Measurements from ENCODE around the gene SPRY1.
A peak's percentile ranks its signal among the peaks of the same experiment; 100 is the strongest.

SPRY1 gene

GRCh38 chr4:123396307-123397143, at the start of gene SPRY1:
SPRY1 (plus strand) TSS chr4:123396795; CDS start chr4:123401592, 4,797 bp downstream.
- no peaks in the 10 kb centered on the region for H3K27me3 ChIP-seq (ENCODE audit: control insufficient read depth, insufficient read depth, low read length)
- no peaks in the 10 kb centered on the region for H3K36me3 ChIP-seq (ENCODE audit: control insufficient read depth, insufficient read depth, low read length)
- H3K4me3 ChIP-seq (ENCODE audit: low read length), result peak within 1 kb of the TSS; percentile 93
- peaks cover 6% of the 10 kb centered on the region for H3K4me1 ChIP-seq (ENCODE audit: control insufficient read depth, insufficient read depth, low read length)
- no peaks in the 10 kb centered on the region for H3K9me3 ChIP-seq (ENCODE audit: control insufficient read depth, low read length)
- peak within 1 kb of the TSS; percentile 99 for H3K9ac ChIP-seq (ENCODE audit: low read length)

GRCh38 chr4:123346951-123347350, 49.6 kb upstream of the SPRY1 start:
- Histone ChIP-seq H3K27me3 (ENCODE audit: control insufficient read depth, insufficient read depth, low read length) (no peaks in the 10 kb centered on the region), H3K9me3 (ENCODE audit: control insufficient read depth, low read length) (no peaks in the 10 kb centered on the region), H3K36me3 (ENCODE audit: control insufficient read depth, insufficient read depth, low read length) (no peaks in the 10 kb centered on the region), H3K9ac (ENCODE audit: low read length) (no peak overlapping the region), H3K4me1 (ENCODE audit: control insufficient read depth, insufficient read depth, low read length) (peaks cover 20% of the 10 kb centered on the region), H3K4me3 (ENCODE audit: low read length) (no peak overlapping the region)

GRCh38 chr4:123348946-123349345, 47.6 kb upstream of the SPRY1 start:
- no peak overlapping the region for H3K4me3 ChIP-seq (ENCODE audit: low read length)
- H3K36me3 ChIP-seq (ENCODE audit: control insufficient read depth, insufficient read depth, low read length), result no peaks in the 10 kb centered on the region
- no peaks in the 10 kb centered on the region for H3K9me3 ChIP-seq (ENCODE audit: control insufficient read depth, low read length)
- H3K27me3 ChIP-seq (ENCODE audit: control insufficient read depth, insufficient read depth, low read length), result no peaks in the 10 kb centered on the region
- peaks cover 20% of the 10 kb centered on the region for H3K4me1 ChIP-seq (ENCODE audit: control insufficient read depth, insufficient read depth, low read length)
- no peak overlapping the region for H3K9ac ChIP-seq (ENCODE audit: low read length)

GRCh38 chr4:123349421-123350190, 47.0 kb upstream of the SPRY1 start:
- Histone ChIP-seq H3K27me3 (ENCODE audit: control insufficient read depth, insufficient read depth, low read length) (no peaks in the 10 kb centered on the region), H3K4me3 (ENCODE audit: low read length) (no peak overlapping the region), H3K9me3 (ENCODE audit: control insufficient read depth, low read length) (no peaks in the 10 kb centered on the region), H3K4me1 (ENCODE audit: control insufficient read depth, insufficient read depth, low read length) (peaks cover 20% of the 10 kb centered on the region), H3K36me3 (ENCODE audit: control insufficient read depth, insufficient read depth, low read length) (no peaks in the 10 kb centered on the region), H3K9ac (ENCODE audit: low read length) (no peak overlapping the region)

- H3K9ac ChIP-seq (ENCODE audit: low read length), result no peak overlapping the region
- H3K4me1 ChIP-seq (ENCODE audit: control insufficient read depth, insufficient read depth, low read length), result peaks cover 18% of the 10 kb centered on the region
- H3K9me3 ChIP-seq (ENCODE audit: control insufficient read depth, low read length), result no peaks in the 10 kb centered on the region
These were observed 46.4 kb upstream of the SPRY1 start for GRCh38 chr4:123350191-123350544.

GRCh38 chr4:123350726-123351125, 45.9 kb upstream of the SPRY1 start:
- Histone ChIP-seq H3K36me3 (ENCODE audit: control insufficient read depth, insufficient read depth, low read length) (no peaks in the 10 kb centered on the region), H3K4me3 (ENCODE audit: low read length) (no peak overlapping the region), H3K4me1 (ENCODE audit: control insufficient read depth, insufficient read depth, low read length) (peaks cover 14% of the 10 kb centered on the region)

More at GRCh38 chr4:123350191-123350544, 46.4 kb upstream of the SPRY1 start:
- H3K27me3 ChIP-seq (ENCODE audit: control insufficient read depth, insufficient read depth, low read length), result no peaks in the 10 kb centered on the region
- H3K4me3 ChIP-seq (ENCODE audit: low read length), result no peak overlapping the region
- no peaks in the 10 kb centered on the region for H3K36me3 ChIP-seq (ENCODE audit: control insufficient read depth, insufficient read depth, low read length)

GRCh38 chr4:123351713-123352112, 44.9 kb upstream of the SPRY1 start:
- H3K4me3 ChIP-seq (ENCODE audit: low read length), result no peak overlapping the region
- peak overlapping the region; percentile 8 for H3K9ac ChIP-seq (ENCODE audit: low read length)
- no peaks in the 10 kb centered on the region for H3K36me3 ChIP-seq (ENCODE audit: control insufficient read depth, insufficient read depth, low read length)
- peaks cover 14% of the 10 kb centered on the region for H3K4me1 ChIP-seq (ENCODE audit: control insufficient read depth, insufficient read depth, low read length)
- H3K9me3 ChIP-seq (ENCODE audit: control insufficient read depth, low read length), result peaks cover 3% of the 10 kb centered on the region
- H3K27me3 ChIP-seq (ENCODE audit: control insufficient read depth, insufficient read depth, low read length), result no peaks in the 10 kb centered on the region

More at GRCh38 chr4:123350726-123351125, 45.9 kb upstream of the SPRY1 start:
- Histone ChIP-seq H3K9ac (ENCODE audit: low read length) (no peak overlapping the region), H3K9me3 (ENCODE audit: control insufficient read depth, low read length) (no peaks in the 10 kb centered on the region), H3K27me3 (ENCODE audit: control insufficient read depth, insufficient read depth, low read length) (no peaks in the 10 kb centered on the region)

GRCh38 chr4:123352240-123352945, 44.2 kb upstream of the SPRY1 start:
- Histone ChIP-seq H3K9me3 (ENCODE audit: control insufficient read depth, low read length) (peaks cover 3% of the 10 kb centered on the region), H3K27me3 (ENCODE audit: control insufficient read depth, insufficient read depth, low read length) (no peaks in the 10 kb centered on the region), H3K9ac (ENCODE audit: low read length) (peak overlapping the region; percentile 8), H3K36me3 (ENCODE audit: control insufficient read depth, insufficient read depth, low read length) (no peaks in the 10 kb centered on the region), H3K4me1 (ENCODE audit: control insufficient read depth, insufficient read depth, low read length) (peaks cover 14% of the 10 kb centered on the region), H3K4me3 (ENCODE audit: low read length) (no peak overlapping the region)

- no peak overlapping the region for H3K9ac ChIP-seq (ENCODE audit: low read length)
- no peaks in the 10 kb centered on the region for H3K36me3 ChIP-seq (ENCODE audit: control insufficient read depth, insufficient read depth, low read length)
- H3K4me1 ChIP-seq (ENCODE audit: control insufficient read depth, insufficient read depth, low read length), result peaks cover 14% of the 10 kb centered on the region
- H3K9me3 ChIP-seq (ENCODE audit: control insufficient read depth, low read length), result peaks cover 3% of the 10 kb centered on the region
- H3K4me3 ChIP-seq (ENCODE audit: low read length), result no peak overlapping the region
- no peaks in the 10 kb centered on the region for H3K27me3 ChIP-seq (ENCODE audit: control insufficient read depth, insufficient read depth, low read length)
These were observed 43.6 kb upstream of the SPRY1 start for GRCh38 chr4:123352966-123353365.

GRCh38 chr4:123353656-123354055, 42.9 kb upstream of the SPRY1 start:
- H3K36me3 ChIP-seq (ENCODE audit: control insufficient read depth, insufficient read depth, low read length), result no peaks in the 10 kb centered on the region
- no peaks in the 10 kb centered on the region for H3K27me3 ChIP-seq (ENCODE audit: control insufficient read depth, insufficient read depth, low read length)
- peaks cover 3% of the 10 kb centered on the region for H3K9me3 ChIP-seq (ENCODE audit: control insufficient read depth, low read length)
- peaks cover 14% of the 10 kb centered on the region for H3K4me1 ChIP-seq (ENCODE audit: control insufficient read depth, insufficient read depth, low read length)
- H3K4me3 ChIP-seq (ENCODE audit: low read length), result no peak overlapping the region
- H3K9ac ChIP-seq (ENCODE audit: low read length), result no peak overlapping the region

- Histone ChIP-seq H3K9ac (ENCODE audit: low read length) (no peak overlapping the region), H3K9me3 (ENCODE audit: control insufficient read depth, low read length) (peaks cover 3% of the 10 kb centered on the region), H3K36me3 (ENCODE audit: control insufficient read depth, insufficient read depth, low read length) (no peaks in the 10 kb centered on the region), H3K4me3 (ENCODE audit: low read length) (no peak overlapping the region), H3K27me3 (ENCODE audit: control insufficient read depth, insufficient read depth, low read length) (no peaks in the 10 kb centered on the region), H3K4me1 (ENCODE audit: control insufficient read depth, insufficient read depth, low read length) (peaks cover 6% of the 10 kb centered on the region)
These were observed 41.9 kb upstream of the SPRY1 start for GRCh38 chr4:123354701-123355100.

GRCh38 chr4:123356921-123357320, 39.7 kb upstream of the SPRY1 start:
- H3K27me3 ChIP-seq (ENCODE audit: control insufficient read depth, insufficient read depth, low read length), result no peaks in the 10 kb centered on the region
- H3K4me3 ChIP-seq (ENCODE audit: low read length), result no peak overlapping the region
- no peaks in the 10 kb centered on the region for H3K4me1 ChIP-seq (ENCODE audit: control insufficient read depth, insufficient read depth, low read length)
- H3K36me3 ChIP-seq (ENCODE audit: control insufficient read depth, insufficient read depth, low read length), result no peaks in the 10 kb centered on the region
- H3K9me3 ChIP-seq (ENCODE audit: control insufficient read depth, low read length), result peaks cover 3% of the 10 kb centered on the region
- H3K9ac ChIP-seq (ENCODE audit: low read length), result no peak overlapping the region

Measured in mucosa of stomach (tissue), 1 donor.